ENCODE measurements around the gene PLIN5.
A peak's percentile ranks its signal among the peaks of the same experiment; 100 is the strongest.
"Not testable (repeated sequence)": the region's sequence is repeated elsewhere in the genome, so short reads cannot be mapped to it uniquely, and the experiment has no call there.

Gene PLIN5

GRCh38 chr19:4543842-4544647, 9.0 kb upstream of the PLIN5 start:
- H3K4me1 Mint-ChIP-seq, result peaks cover 6 to 13% of the 10 kb centered on the region in 2 donors

GRCh38 chr19:4542896-4543841, 8.1 kb upstream of the PLIN5 start:
- Mint-ChIP-seq H3K9me3 (no peaks in the 10 kb centered on the region), H3K4me3 (no peak overlapping the region), H3K27me3 (peaks cover 11 to 21% of the 10 kb centered on the region in 2 donors), H3K36me3 (peaks cover 0 to 3% of the 10 kb centered on the region in 2 donors), H3K27ac (no peak overlapping the region), H3K4me1 (peaks cover 6 to 16% of the 10 kb centered on the region in 2 donors)
- DNase-seq (no peak), ATAC-seq (replicated peaks) (no peak)

More at GRCh38 chr19:4543842-4544647, 9.0 kb upstream of the PLIN5 start:
- H3K4me3 Mint-ChIP-seq, result no peak overlapping the region
- H3K27ac Mint-ChIP-seq, result no peak overlapping the region
- H3K9me3 Mint-ChIP-seq, result no peaks in the 10 kb centered on the region
- DNase-seq (no peak), ATAC-seq (replicated peaks) (no peak)
- H3K27me3 Mint-ChIP-seq, result peaks cover 14 to 18% of the 10 kb centered on the region in 2 donors
- peaks cover 0 to 3% of the 10 kb centered on the region in 2 donors for H3K36me3 Mint-ChIP-seq

GRCh38 chr19:4541806-4542145, 6.8 kb upstream of the PLIN5 start:
- not testable (repeated sequence) for H3K4me3 Mint-ChIP-seq; H3K9me3 Mint-ChIP-seq; H3K27ac Mint-ChIP-seq; H3K36me3 Mint-ChIP-seq; DNase-seq; ATAC-seq (replicated peaks)
- Mint-ChIP-seq H3K4me1 (peaks cover 6 to 16% of the 10 kb centered on the region in 2 donors), H3K27me3 (peaks cover 7 to 24% of the 10 kb centered on the region in 2 donors)

- Mint-ChIP-seq H3K27me3 (peaks cover 7 to 28% of the 10 kb centered on the region in 2 donors), H3K27ac (no peak overlapping the region), H3K4me3 (no peak overlapping the region), H3K4me1 (peaks cover 6 to 16% of the 10 kb centered on the region in 2 donors), H3K9me3 (no peaks in the 10 kb centered on the region), H3K36me3 (peaks cover 0 to 3% of the 10 kb centered on the region in 2 donors)
- no peak for DNase-seq
- ATAC-seq (replicated peaks), result no peak
Observed at GRCh38 chr19:4541114-4541805, 6.2 kb upstream of the PLIN5 start.

- H3K4me3 Mint-ChIP-seq, result peak within 1 kb of the TSS in 1 of 2 donors; percentile 60
- peaks cover 13 to 38% of the 10 kb centered on the region in 2 donors for H3K27me3 Mint-ChIP-seq
- peaks cover 8 to 22% of the 10 kb centered on the region in 2 donors for H3K4me1 Mint-ChIP-seq
- H3K9me3 Mint-ChIP-seq, result no peaks in the 10 kb centered on the region
- peaks cover 0 to 3% of the 10 kb centered on the region in 2 donors for H3K36me3 Mint-ChIP-seq
- DNase-seq (no peak), ATAC-seq (replicated peaks) (peak; percentile 70 to 78)
- H3K27ac Mint-ChIP-seq, result peak within 1 kb of the TSS; percentile 7
Observed at GRCh38 chr19:4539693-4540581, 4.9 kb upstream of the PLIN5 start, which contains the start of gene LRG1. LRG1 (minus strand) TSS chr19:4540036; CDS start chr19:4540013, 23 bp downstream.

GRCh38 chr19:4539169-4539692, 4.2 kb upstream of the PLIN5 start:
- Mint-ChIP-seq H3K27ac (no peak overlapping the region), H3K27me3 (peaks cover 17 to 44% of the 10 kb centered on the region in 2 donors)
- DNase-seq, result no peak

GRCh38 chr19:4538601-4538954, 3.6 kb upstream of the PLIN5 start:
- H3K4me3 Mint-ChIP-seq, result no peak overlapping the region
- peak overlapping the region; percentile 69 for H3K27ac Mint-ChIP-seq
- H3K27me3 Mint-ChIP-seq, result peaks cover 18 to 50% of the 10 kb centered on the region in 2 donors
- H3K4me1 Mint-ChIP-seq, result peaks cover 10 to 22% of the 10 kb centered on the region in 2 donors
- ATAC-seq (replicated peaks), result no peak
- peaks cover 0 to 3% of the 10 kb centered on the region in 2 donors for H3K36me3 Mint-ChIP-seq
- DNase-seq, result no peak
- no peaks in the 10 kb centered on the region for H3K9me3 Mint-ChIP-seq

More at GRCh38 chr19:4539169-4539692, 4.2 kb upstream of the PLIN5 start:
- no peak for ATAC-seq (replicated peaks)
- peaks cover 10 to 22% of the 10 kb centered on the region in 2 donors for H3K4me1 Mint-ChIP-seq
- H3K4me3 Mint-ChIP-seq, result no peak overlapping the region
- peaks cover 0 to 3% of the 10 kb centered on the region in 2 donors for H3K36me3 Mint-ChIP-seq
- no peaks in the 10 kb centered on the region for H3K9me3 Mint-ChIP-seq

- Mint-ChIP-seq H3K4me3 (no peak overlapping the region), H3K36me3 (peaks cover 0 to 3% of the 10 kb centered on the region in 2 donors), H3K4me1 (peaks cover 10 to 22% of the 10 kb centered on the region in 2 donors), H3K27ac (peak overlapping the region; percentile 69), H3K27me3 (peaks cover 22 to 55% of the 10 kb centered on the region in 2 donors), H3K9me3 (no peaks in the 10 kb centered on the region)
- no peak for DNase-seq
- ATAC-seq (replicated peaks), result no peak
Observed at GRCh38 chr19:4537953-4538600, 3.1 kb upstream of the PLIN5 start.

- H3K36me3 Mint-ChIP-seq, result peaks cover 0 to 3% of the 10 kb centered on the region in 2 donors
- peaks cover 22 to 55% of the 10 kb centered on the region in 2 donors for H3K27me3 Mint-ChIP-seq
- H3K4me3 Mint-ChIP-seq, result no peak overlapping the region
- DNase-seq (no peak), ATAC-seq (replicated peaks) (no peak)
- H3K4me1 Mint-ChIP-seq, result peaks cover 10 to 22% of the 10 kb centered on the region in 2 donors
- H3K27ac Mint-ChIP-seq, result no peak overlapping the region
- no peaks in the 10 kb centered on the region for H3K9me3 Mint-ChIP-seq
Observed at GRCh38 chr19:4536798-4537197, 1.8 kb upstream of the PLIN5 start.

- no peaks in the 10 kb centered on the region for H3K36me3 Mint-ChIP-seq
- H3K4me1 Mint-ChIP-seq, result peaks cover 4 to 8% of the 10 kb centered on the region in 2 donors
- no peak overlapping the region for H3K27ac Mint-ChIP-seq
- peaks cover 24 to 51% of the 10 kb centered on the region in 2 donors for H3K27me3 Mint-ChIP-seq
- no peak for DNase-seq
- H3K9me3 Mint-ChIP-seq, result no peaks in the 10 kb centered on the region
- ATAC-seq (replicated peaks), result no peak
- no peak overlapping the region for H3K4me3 Mint-ChIP-seq
Observed at GRCh38 chr19:4533835-4534424, 1.1 kb downstream of the PLIN5 start.

GRCh38 chr19:4533334-4533733, 1.7 kb downstream of the PLIN5 start:
- no peak for DNase-seq
- H3K9me3 Mint-ChIP-seq, result no peaks in the 10 kb centered on the region
- no peaks in the 10 kb centered on the region for H3K36me3 Mint-ChIP-seq
- ATAC-seq (replicated peaks), result no peak
- H3K27me3 Mint-ChIP-seq, result peaks cover 24 to 47% of the 10 kb centered on the region in 2 donors
- H3K4me3 Mint-ChIP-seq, result no peak overlapping the region
- H3K4me1 Mint-ChIP-seq, result peaks cover 4 to 6% of the 10 kb centered on the region in 2 donors
- no peak overlapping the region for H3K27ac Mint-ChIP-seq

- Mint-ChIP-seq H3K9me3 (no peaks in the 10 kb centered on the region), H3K27ac (no peak overlapping the region), H3K4me1 (peaks cover 4 to 6% of the 10 kb centered on the region in 2 donors), H3K27me3 (peaks cover 24 to 35% of the 10 kb centered on the region in 2 donors), H3K36me3 (no peaks in the 10 kb centered on the region), H3K4me3 (no peak overlapping the region)
- ATAC-seq (replicated peaks), result peak in 1 of 2 donors; percentile 20
- DNase-seq, result no peak
Observed at GRCh38 chr19:4531562-4532165, 3.4 kb downstream of the PLIN5 start.

Measured in stimulated activated naive B cell treated with anti-CD40 and anti-IgM and Interleukin-4, amounts not matched to agents 10 μg/mL and 1 μg/mL and 100 μg/mL, for 72 hours (primary cell).